Measurements from ENCODE around the gene WDR17. TPM values are rescaled to one million over a fixed set of nuclear protein-coding genes. Genes with fewer than 3 reads are reported as not detected.

WDR17 gene
- total RNA-seq, 4 donors from 2014 or later: 0.19 to 0.72 (median 0.53) TPM

DNA sequence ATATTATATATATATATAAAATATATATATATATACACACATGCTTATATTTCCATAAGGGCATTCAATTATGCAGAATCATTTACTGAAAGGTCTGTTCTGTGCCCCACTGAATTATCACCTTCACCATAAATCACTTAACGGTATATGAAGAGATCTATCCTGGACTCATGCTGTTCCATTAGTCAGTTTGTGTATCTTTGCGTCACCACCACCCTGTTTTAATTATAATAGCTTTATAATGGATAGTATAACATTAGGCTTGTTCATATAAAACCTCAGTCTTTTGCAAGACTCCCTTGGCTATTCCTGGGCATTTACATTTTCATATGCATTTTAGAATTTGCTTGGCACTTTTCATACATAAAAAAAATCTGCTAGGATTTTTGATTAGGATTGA lies 19.1 kb downstream of the WDR17 start:
- H3K4me3 ChIP-seq: no peak overlapping the region
- H3K36me3 ChIP-seq: no peaks in the 10 kb centered on the region
- no peaks in the 10 kb centered on the region for H3K27me3 ChIP-seq
- no peaks in the 10 kb centered on the region for H3K9me3 ChIP-seq
- no peaks in the 10 kb centered on the region for H3K4me1 ChIP-seq
- WGBS: 76% methylated on average over 2 of the region's 2 CpGs
- DNase-seq (ENCODE audit: low spot score in 2 of 2): no peak
- no peak overlapping the region for H3K27ac ChIP-seq
- TF ChIP-seq, protein P1, sequence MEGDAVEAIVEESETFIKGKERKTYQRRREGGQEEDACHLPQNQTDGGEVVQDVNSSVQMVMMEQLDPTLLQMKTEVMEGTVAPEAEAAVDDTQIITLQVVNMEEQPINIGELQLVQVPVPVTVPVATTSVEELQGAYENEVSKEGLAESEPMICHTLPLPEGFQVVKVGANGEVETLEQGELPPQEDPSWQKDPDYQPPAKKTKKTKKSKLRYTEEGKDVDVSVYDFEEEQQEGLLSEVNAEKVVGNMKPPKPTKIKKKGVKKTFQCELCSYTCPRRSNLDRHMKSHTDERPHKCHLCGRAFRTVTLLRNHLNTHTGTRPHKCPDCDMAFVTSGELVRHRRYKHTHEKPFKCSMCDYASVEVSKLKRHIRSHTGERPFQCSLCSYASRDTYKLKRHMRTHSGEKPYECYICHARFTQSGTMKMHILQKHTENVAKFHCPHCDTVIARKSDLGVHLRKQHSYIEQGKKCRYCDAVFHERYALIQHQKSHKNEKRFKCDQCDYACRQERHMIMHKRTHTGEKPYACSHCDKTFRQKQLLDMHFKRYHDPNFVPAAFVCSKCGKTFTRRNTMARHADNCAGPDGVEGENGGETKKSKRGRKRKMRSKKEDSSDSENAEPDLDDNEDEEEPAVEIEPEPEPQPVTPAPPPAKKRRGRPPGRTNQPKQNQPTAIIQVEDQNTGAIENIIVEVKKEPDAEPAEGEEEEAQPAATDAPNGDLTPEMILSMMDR (IDR thresholded peaks at IDR 0.05): no peak
- TF ChIP-seq POLR2AphosphoS5 (IDR thresholded peaks at IDR 0.05): no peak
- TF ChIP-seq POLR2A (IDR thresholded peaks at IDR 0.05): no peak
- no peak for TF ChIP-seq EP300 (IDR thresholded peaks at IDR 0.05)

DNA sequence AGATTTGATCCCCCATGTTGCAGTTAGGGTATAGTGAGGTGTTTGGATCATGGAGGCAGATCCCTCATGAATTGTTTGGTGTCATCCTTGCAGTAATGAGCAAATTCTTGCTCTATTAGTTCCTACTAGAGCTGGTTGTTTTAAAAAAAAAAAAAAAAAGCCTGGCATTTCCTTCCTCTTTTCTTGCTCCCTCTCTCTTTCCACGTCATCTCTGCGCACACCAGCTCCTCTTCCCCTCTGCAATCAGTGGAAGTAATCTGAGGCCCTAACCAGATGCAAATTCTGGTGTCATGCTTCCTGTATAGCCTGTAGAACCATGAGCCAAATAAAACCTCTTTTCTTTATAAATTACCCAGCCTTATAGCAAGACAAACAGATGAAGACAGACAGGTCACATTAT lies 24.5 kb downstream of the WDR17 start:
- WGBS: 71% methylated on average over 2 of the region's 2 CpGs
- Histone ChIP-seq H3K4me1 (no peaks in the 10 kb centered on the region), H3K27ac (no peak overlapping the region), H3K9me3 (no peaks in the 10 kb centered on the region), H3K36me3 (no peaks in the 10 kb centered on the region), H3K4me3 (no peak overlapping the region), H3K27me3 (no peaks in the 10 kb centered on the region)
- DNase-seq (ENCODE audit: low spot score in 2 of 2): no peak
- no peak for TF ChIP-seq EP300 (IDR thresholded peaks at IDR 0.05)
- TF ChIP-seq, protein P1 (IDR thresholded peaks at IDR 0.05): no peak
- no peak for TF ChIP-seq POLR2A (IDR thresholded peaks at IDR 0.05)
- TF ChIP-seq POLR2AphosphoS5 (IDR thresholded peaks at IDR 0.05): no peak

DNA sequence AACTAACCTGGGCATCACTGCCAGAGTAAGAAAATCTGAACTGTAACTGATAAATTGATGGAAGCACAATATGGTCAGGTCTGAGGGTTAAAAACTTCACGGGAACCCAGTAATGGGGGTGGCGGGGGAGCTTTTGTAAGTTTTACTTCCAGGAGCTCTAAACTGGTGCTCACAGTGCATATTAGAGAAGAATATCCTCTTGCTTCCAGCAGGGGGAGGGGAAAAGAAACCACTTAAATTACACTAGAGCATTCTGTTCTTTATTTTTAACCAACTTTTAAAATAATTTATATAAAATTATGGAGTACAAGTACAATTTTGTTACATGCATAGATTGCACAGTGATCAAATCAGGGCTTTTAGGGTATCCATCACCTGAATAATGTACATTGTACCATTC lies 33.7 kb downstream of the WDR17 start:
- Histone ChIP-seq H3K4me3 (no peak overlapping the region), H3K9me3 (no peaks in the 10 kb centered on the region), H3K27ac (no peak overlapping the region), H3K27me3 (no peaks in the 10 kb centered on the region), H3K4me1 (no peaks in the 10 kb centered on the region), H3K36me3 (no peaks in the 10 kb centered on the region)
- WGBS: 93% methylated on average over 2 of the region's 2 CpGs
- no peak for DNase-seq (ENCODE audit: low spot score in 2 of 2)
- TF ChIP-seq POLR2A (IDR thresholded peaks at IDR 0.05): no peak
- no peak for TF ChIP-seq EP300 (IDR thresholded peaks at IDR 0.05)
- TF ChIP-seq POLR2AphosphoS5 (IDR thresholded peaks at IDR 0.05): no peak
- TF ChIP-seq, protein P1 (IDR thresholded peaks at IDR 0.05): no peak

DNA sequence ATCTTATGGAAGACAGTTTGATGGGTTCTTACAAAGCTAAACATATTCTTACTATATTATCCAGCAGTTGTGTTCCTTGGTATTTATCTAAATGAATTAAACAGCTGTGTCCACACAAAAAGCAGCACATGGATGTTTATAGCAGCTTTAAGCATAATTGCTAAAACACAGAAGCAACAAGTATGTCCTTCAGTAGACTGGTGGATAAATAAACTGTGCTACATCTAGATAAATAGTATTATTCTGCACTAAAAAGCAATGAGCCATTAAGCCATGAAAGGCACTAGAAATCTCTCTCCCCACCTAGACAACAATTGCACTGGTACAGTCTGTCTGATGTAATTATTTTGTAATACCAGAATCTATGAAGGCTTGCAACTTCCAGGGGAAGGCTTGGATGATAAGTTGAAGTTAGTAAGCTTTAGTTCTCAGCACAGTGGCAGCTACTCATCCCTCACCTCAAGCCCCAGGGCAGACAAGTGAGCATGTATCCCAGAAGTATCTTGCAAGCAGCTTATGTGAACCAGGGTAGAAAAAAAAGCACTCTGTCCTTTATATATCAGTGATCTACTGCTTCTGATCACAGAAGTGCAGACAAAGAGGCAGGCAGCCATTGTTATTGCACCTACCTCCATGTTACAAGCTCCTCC lies 36.9 kb downstream of the WDR17 start:
- Histone ChIP-seq H3K9me3 (no peaks in the 10 kb centered on the region), H3K27ac (no peak overlapping the region), H3K27me3 (no peaks in the 10 kb centered on the region), H3K4me1 (no peaks in the 10 kb centered on the region), H3K4me3 (no peak overlapping the region), H3K36me3 (no peaks in the 10 kb centered on the region)
- no peak for DNase-seq (ENCODE audit: low spot score in 2 of 2)
- TF ChIP-seq, protein P1 (IDR thresholded peaks at IDR 0.05): no peak

DNA sequence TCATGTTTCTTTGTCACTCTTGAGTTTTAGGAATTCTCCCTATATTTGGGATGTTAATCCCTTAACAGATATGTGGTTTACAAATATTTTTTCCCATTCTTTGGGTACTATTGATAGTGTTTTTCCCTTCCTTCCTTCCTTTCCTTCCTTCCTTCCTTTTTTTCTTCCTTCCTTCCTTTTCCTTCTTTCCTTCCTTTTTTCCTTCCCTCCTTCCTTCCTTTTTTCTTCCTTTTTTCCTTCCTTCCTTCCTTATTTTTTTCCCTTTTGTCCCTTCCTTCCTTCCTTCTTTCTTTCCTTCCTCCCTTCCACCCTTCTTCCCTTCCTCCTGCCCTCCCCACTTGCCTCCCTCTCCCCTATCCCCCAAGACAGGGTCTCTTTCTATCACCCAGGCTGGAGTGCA lies 42.1 kb downstream of the WDR17 start:
- Histone ChIP-seq H3K36me3 (no peaks in the 10 kb centered on the region), H3K4me3 (no peak overlapping the region)

More for the DNA sequence above, 42.1 kb downstream of the WDR17 start:
- TF ChIP-seq, protein P1 (IDR thresholded peaks at IDR 0.05): no peak
- TF ChIP-seq POLR2A (IDR thresholded peaks at IDR 0.05) (no peak), POLR2AphosphoS5 (IDR thresholded peaks at IDR 0.05) (no peak), EP300 (IDR thresholded peaks at IDR 0.05) (no peak)
- DNase-seq (ENCODE audit: low spot score in 2 of 2): no peak
- Histone ChIP-seq H3K27me3 (no peaks in the 10 kb centered on the region), H3K4me1 (no peaks in the 10 kb centered on the region), H3K9me3 (no peaks in the 10 kb centered on the region), H3K27ac (no peak overlapping the region)
